ENCODE results near the gene PET100.

The PET100 gene

DNA sequence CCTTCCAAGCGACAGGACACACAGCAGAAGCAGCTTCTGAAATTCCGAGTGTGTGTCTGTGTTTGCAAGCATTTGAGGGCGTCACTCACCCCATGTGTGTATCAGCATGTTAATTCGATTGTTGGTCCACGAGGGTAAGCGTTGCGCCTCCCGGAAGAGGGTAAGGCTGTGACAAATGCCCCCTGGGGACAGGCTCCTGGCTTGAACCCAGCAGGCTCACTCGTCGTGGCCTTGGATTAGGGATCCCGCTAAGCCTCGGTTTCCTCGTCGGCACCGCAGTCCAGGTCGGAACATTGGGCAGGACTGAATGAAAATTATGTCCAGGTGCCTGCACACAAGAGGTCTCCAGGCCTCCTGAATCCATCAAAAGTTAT is 6.7 kb downstream of the PET100 start:
- Histone ChIP-seq H3K9me2 (ENCODE audit: low read depth, low read length) (no peaks in the 10 kb centered on the region), H3F3A (ENCODE audit: insufficient read depth, low read length) (no peaks in the 10 kb centered on the region; the same call in 1 of the 2 replicates), H3K4me1 (ENCODE audit: insufficient read depth, low read length, severe bottlenecking) (peaks cover 13% of the 10 kb centered on the region), H4K20me1 (ENCODE audit: insufficient read depth, low read length) (no peaks in the 10 kb centered on the region), H3K79me2 (ENCODE audit: insufficient read depth, low read length) (no peaks in the 10 kb centered on the region), H3K27ac (ENCODE audit: low read depth, low read length, poor library complexity, severe bottlenecking) (no peak overlapping the region), H3K9me3 (ENCODE audit: low read length) (no peaks in the 10 kb centered on the region), H2AFZ (ENCODE audit: low read length) (no peak overlapping the region), H3K4me3 (ENCODE audit: low read depth, low read length, poor library complexity, severe bottlenecking) (peak overlapping the region; percentile 100), H3K27me3 (ENCODE audit: insufficient read depth, low read length) (no peaks in the 10 kb centered on the region), H3K9ac (ENCODE audit: low read length) (no peak overlapping the region), H3K4me2 (ENCODE audit: low read length) (peak overlapping the region; percentile 99), H3K36me3 (ENCODE audit: insufficient read depth, low read length) (no peaks in the 10 kb centered on the region; the same call in 1 of the 2 replicates)
- TF ChIP-seq, protein P1, sequence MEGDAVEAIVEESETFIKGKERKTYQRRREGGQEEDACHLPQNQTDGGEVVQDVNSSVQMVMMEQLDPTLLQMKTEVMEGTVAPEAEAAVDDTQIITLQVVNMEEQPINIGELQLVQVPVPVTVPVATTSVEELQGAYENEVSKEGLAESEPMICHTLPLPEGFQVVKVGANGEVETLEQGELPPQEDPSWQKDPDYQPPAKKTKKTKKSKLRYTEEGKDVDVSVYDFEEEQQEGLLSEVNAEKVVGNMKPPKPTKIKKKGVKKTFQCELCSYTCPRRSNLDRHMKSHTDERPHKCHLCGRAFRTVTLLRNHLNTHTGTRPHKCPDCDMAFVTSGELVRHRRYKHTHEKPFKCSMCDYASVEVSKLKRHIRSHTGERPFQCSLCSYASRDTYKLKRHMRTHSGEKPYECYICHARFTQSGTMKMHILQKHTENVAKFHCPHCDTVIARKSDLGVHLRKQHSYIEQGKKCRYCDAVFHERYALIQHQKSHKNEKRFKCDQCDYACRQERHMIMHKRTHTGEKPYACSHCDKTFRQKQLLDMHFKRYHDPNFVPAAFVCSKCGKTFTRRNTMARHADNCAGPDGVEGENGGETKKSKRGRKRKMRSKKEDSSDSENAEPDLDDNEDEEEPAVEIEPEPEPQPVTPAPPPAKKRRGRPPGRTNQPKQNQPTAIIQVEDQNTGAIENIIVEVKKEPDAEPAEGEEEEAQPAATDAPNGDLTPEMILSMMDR (IDR thresholded peaks at IDR 0.05; ENCODE audit: low read length): no peak
- no peak for TF ChIP-seq EZH2 (IDR thresholded peaks at IDR 0.05; ENCODE audit: borderline replicate concordance, low read length)

DNA sequence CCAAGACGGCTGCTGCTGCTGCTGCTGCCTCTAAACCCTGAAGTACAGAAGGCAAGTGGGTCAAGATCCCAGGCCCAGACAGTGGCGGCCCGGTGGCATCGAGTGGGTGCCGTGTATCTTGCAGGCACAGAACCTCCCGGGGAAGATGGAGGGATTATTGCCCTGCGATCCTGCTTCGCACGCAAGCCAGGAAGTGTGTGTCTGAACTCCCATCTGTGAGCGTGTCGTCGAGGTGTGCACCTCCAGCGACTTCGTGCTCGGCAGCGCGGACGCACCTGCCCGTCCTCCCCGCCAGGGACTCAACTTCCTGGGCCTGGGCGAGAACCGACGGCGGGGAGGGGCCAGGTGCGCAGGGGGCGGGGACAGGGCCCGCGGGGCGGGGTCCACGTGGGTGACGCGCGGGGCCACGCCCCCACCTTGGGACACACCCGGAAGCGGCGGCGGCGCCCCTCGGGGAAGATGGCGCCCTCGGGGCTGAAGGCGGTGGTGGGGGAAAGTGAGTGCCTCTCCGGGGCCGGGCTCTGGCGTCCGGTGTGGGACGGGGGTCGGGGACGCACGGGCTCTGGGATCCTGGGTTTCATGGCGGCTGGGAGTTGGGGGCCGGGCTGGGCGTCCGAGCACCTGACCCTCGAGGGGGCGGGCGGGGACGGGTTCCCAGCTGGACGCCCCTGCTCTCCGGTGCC is 7.2 kb downstream of the PET100 start, which contains the start of gene STXBP2:
Gene STXBP2 (plus strand): TSS at position 420 of the 683 bp plus-strand sequence. CDS start 40 bp downstream, at position 460.
- peak within 1 kb of the TSS; percentile 18 for H3K27ac ChIP-seq (ENCODE audit: low read depth, low read length, poor library complexity, severe bottlenecking)
- H2AFZ ChIP-seq (ENCODE audit: low read length): no peak within 1 kb of the TSS

DNA sequence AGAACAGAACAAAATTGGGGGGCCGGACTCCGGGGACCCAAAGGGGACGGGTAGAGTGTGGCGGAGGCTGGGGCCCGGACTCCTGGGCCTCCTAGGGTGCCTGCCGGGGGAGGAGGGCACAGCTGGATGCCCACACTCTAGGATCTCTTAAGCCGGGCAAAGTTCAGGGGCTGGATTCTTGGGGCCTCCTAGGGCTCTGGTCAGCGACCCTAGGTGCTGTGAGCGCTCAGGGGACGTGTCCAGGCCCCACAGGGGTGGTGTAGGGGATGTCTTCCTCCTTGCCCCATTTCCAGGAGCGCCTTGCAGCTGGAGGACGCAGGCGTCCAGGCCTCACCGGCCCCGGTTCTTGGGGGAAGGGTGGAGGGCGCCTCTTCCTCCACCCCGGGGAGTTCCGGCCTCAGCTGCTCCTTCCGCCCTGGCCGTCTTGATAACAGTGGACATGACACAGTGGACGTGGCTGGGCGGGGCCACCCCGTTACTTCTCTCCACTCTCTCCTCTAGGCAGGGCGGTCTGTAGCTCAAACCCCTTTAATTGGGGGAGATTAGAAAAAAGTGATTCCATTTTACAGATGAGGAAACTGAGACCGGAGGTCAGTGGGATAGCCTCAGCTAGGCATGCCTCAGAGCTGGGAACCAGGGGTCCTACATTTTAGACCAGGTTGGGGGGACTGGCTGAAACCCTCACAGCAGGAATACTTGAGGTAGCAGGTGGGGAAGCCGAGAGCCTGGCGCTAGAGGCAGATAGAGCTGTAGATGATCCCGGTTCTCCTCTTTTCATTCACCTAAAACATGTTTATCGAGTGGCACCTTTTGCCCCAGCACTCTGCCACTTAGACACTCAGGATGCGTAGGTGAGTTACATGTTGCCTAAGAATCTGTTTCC is 8.0 kb downstream of the PET100 start:
- TF ChIP-seq, protein P1 (IDR thresholded peaks at IDR 0.05; ENCODE audit: low read length): no peak
- TF ChIP-seq EZH2 (IDR thresholded peaks at IDR 0.05; ENCODE audit: borderline replicate concordance, low read length): no peak
- Histone ChIP-seq H3K9me3 (ENCODE audit: low read length) (no peaks in the 10 kb centered on the region), H3K27me3 (ENCODE audit: insufficient read depth, low read length) (no peaks in the 10 kb centered on the region), H3F3A (ENCODE audit: insufficient read depth, low read length) (no peaks in the 10 kb centered on the region; the same call in 1 of the 2 replicates), H3K4me3 (ENCODE audit: low read depth, low read length, poor library complexity, severe bottlenecking) (peak overlapping the region; percentile 100), H3K4me1 (ENCODE audit: insufficient read depth, low read length, severe bottlenecking) (peaks cover 13% of the 10 kb centered on the region), H3K27ac (ENCODE audit: low read depth, low read length, poor library complexity, severe bottlenecking) (peak overlapping the region; percentile 18), H3K9me2 (ENCODE audit: low read depth, low read length) (no peaks in the 10 kb centered on the region), H3K36me3 (ENCODE audit: insufficient read depth, low read length) (no peaks in the 10 kb centered on the region; the same call in 1 of the 2 replicates), H2AFZ (ENCODE audit: low read length) (no peak overlapping the region), H3K9ac (ENCODE audit: low read length) (peak overlapping the region; percentile 99), H3K79me2 (ENCODE audit: insufficient read depth, low read length) (no peaks in the 10 kb centered on the region), H4K20me1 (ENCODE audit: insufficient read depth, low read length) (no peaks in the 10 kb centered on the region), H3K4me2 (ENCODE audit: low read length) (peak overlapping the region; percentile 99)

More for the DNA sequence above, 7.2 kb downstream of the PET100 start, which contains the start of gene STXBP2:
- peak within 1 kb of the TSS; percentile 99 for H3K4me2 ChIP-seq (ENCODE audit: low read length)
- TF ChIP-seq, protein P1 (IDR thresholded peaks at IDR 0.05; ENCODE audit: low read length): no peak
- TF ChIP-seq EZH2 (IDR thresholded peaks at IDR 0.05; ENCODE audit: borderline replicate concordance, low read length): no peak
- H4K20me1 ChIP-seq (ENCODE audit: insufficient read depth, low read length): no peaks in the 10 kb centered on the region
- peaks cover 13% of the 10 kb centered on the region for H3K4me1 ChIP-seq (ENCODE audit: insufficient read depth, low read length, severe bottlenecking)
- no peaks in the 10 kb centered on the region for H3K79me2 ChIP-seq (ENCODE audit: insufficient read depth, low read length)
- H3K4me3 ChIP-seq (ENCODE audit: low read depth, low read length, poor library complexity, severe bottlenecking): peak within 1 kb of the TSS; percentile 100
- H3K9me3 ChIP-seq (ENCODE audit: low read length): no peaks in the 10 kb centered on the region
- H3K9me2 ChIP-seq (ENCODE audit: low read depth, low read length): no peaks in the 10 kb centered on the region
- H3F3A ChIP-seq (ENCODE audit: insufficient read depth, low read length): no peaks in the 10 kb centered on the region; the same call in 1 of the 2 replicates
- no peaks in the 10 kb centered on the region; the same call in 1 of the 2 replicates for H3K36me3 ChIP-seq (ENCODE audit: insufficient read depth, low read length)
- no peaks in the 10 kb centered on the region for H3K27me3 ChIP-seq (ENCODE audit: insufficient read depth, low read length)
- H3K9ac ChIP-seq (ENCODE audit: low read length): peak within 1 kb of the TSS; percentile 99

All from OCI-LY1 (cell line).